Activated naive CD4-positive, alpha-beta T cell treated with anti-CD3 and anti-CD28 coated beads, Interleukin-2, amount 10 ng/mL, durations not matched to agents 7 days and 5 days (primary cell): ENCODE measurements around the gene CFC1B.
"Not testable (repeated sequence)": the region's sequence is repeated elsewhere in the genome, so short reads cannot be mapped to it uniquely, and the experiment has no call there.

Source experiments
- CTCF ChIA-PET: fragments of 350-600 bp; sonication (Branson Sonifier 250); formaldehyde crosslinking; loops from one replicate; lab custom pipeline; 2021; ENCODE audit warnings: antibody characterized with exemption; lab: Charles Lee
- DNase-seq: peaks from one replicate; pipeline ENCODE4 v3.0.0-alpha.2; 2020
- H3K27ac Mint-ChIP-seq: one replicate; pipeline ENCODE4 v1.8.0; 2021; ENCODE audit warnings: mild to moderate bottlenecking, moderate library complexity, mixed read lengths
- H3K27me3 Mint-ChIP-seq: one replicate; pipeline ENCODE4 v1.8.0; 2021; ENCODE audit warnings: mild to moderate bottlenecking, mixed read lengths
- H3K36me3 Mint-ChIP-seq: one replicate; pipeline ENCODE4 v1.8.0; 2021; ENCODE audit warnings: mixed read lengths
- H3K4me1 Mint-ChIP-seq: one replicate; pipeline ENCODE4 v1.8.0; 2021; ENCODE audit warnings: mixed read lengths
- H3K4me3 Mint-ChIP-seq: one replicate; pipeline ENCODE4 v1.8.0; 2021; ENCODE audit warnings: mild to moderate bottlenecking, moderate library complexity, mixed read lengths
- H3K9me3 Mint-ChIP-seq: one replicate; pipeline ENCODE4 v1.8.0; 2021; ENCODE audit warnings: mixed read lengths

The CFC1B gene

GRCh38 chr2:130520992-130521391 is at the start of gene CFC1B:
Gene CFC1B (plus strand): TSS chr2:130521222. CDS start chr2:130521485, 263 bp downstream.
- CTCF ChIA-PET, H3K27me3 Mint-ChIP-seq, DNase-seq, H3K9me3 Mint-ChIP-seq, H3K4me3 Mint-ChIP-seq, H3K4me1 Mint-ChIP-seq, H3K27ac Mint-ChIP-seq, H3K36me3 Mint-ChIP-seq: not testable (repeated sequence)

- H3K27me3 Mint-ChIP-seq, H3K4me3 Mint-ChIP-seq, H3K36me3 Mint-ChIP-seq, H3K9me3 Mint-ChIP-seq, H3K4me1 Mint-ChIP-seq, DNase-seq, H3K27ac Mint-ChIP-seq, CTCF ChIA-PET: not testable (repeated sequence)
These were observed 29.9 kb upstream of the CFC1B start for GRCh38 chr2:130491073-130491472.

GRCh38 chr2:130509228-130509627 is 11.8 kb upstream of the CFC1B start, which contains the start of gene POTEI:
Gene POTEI (minus strand): TSS chr2:130509328. CDS start chr2:130509235, 93 bp downstream.
- DNase-seq, H3K9me3 Mint-ChIP-seq, CTCF ChIA-PET: not testable (repeated sequence)

GRCh38 chr2:130510807-130511746 is 9.9 kb upstream of the CFC1B start:
- DNase-seq, H3K9me3 Mint-ChIP-seq, H3K36me3 Mint-ChIP-seq, CTCF ChIA-PET, H3K4me1 Mint-ChIP-seq, H3K27ac Mint-ChIP-seq, H3K27me3 Mint-ChIP-seq, H3K4me3 Mint-ChIP-seq: not testable (repeated sequence)

More at GRCh38 chr2:130509228-130509627, 11.8 kb upstream of the CFC1B start, which contains the start of gene POTEI:
- H3K36me3 Mint-ChIP-seq, H3K4me1 Mint-ChIP-seq, H3K4me3 Mint-ChIP-seq, H3K27ac Mint-ChIP-seq, H3K27me3 Mint-ChIP-seq: not testable (repeated sequence)

DNA sequence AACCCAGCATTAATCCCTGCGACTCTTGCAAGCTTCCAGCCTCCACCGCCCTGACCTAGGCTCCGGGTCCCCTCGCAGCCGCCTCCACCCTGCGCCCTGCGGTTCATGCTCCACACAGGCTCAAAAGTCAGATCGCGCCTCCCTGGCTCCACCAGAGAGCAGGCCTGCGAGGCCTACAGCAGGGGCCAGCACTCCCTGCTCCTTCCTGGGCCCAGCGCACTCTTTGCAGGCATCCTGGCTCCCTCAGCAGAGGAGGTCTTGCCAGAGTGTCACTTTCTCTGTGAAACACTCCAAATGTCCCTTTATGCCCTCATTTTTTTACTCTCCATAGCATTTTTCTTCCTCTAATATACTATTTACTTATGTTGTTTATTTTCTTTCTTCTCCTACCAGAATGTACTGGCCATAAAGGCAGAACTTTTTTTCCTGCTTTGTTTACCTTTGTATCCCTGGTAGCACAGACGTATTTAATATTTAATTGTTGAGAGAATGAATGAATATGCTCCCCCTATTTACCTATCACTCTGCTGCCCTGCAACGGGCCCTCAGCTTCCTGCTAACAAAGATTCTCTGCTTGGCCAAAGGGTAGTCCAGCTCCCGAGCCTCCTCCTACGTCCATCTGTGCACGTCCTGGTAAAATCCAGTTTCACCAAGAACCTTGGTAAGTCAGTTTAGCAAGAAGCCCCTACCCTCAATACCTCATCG is 9.1 kb upstream of the CFC1B start:
- H3K4me3 Mint-ChIP-seq, H3K27ac Mint-ChIP-seq, H3K4me1 Mint-ChIP-seq, H3K36me3 Mint-ChIP-seq, CTCF ChIA-PET, H3K27me3 Mint-ChIP-seq, H3K9me3 Mint-ChIP-seq, DNase-seq: not testable (repeated sequence)

DNA sequence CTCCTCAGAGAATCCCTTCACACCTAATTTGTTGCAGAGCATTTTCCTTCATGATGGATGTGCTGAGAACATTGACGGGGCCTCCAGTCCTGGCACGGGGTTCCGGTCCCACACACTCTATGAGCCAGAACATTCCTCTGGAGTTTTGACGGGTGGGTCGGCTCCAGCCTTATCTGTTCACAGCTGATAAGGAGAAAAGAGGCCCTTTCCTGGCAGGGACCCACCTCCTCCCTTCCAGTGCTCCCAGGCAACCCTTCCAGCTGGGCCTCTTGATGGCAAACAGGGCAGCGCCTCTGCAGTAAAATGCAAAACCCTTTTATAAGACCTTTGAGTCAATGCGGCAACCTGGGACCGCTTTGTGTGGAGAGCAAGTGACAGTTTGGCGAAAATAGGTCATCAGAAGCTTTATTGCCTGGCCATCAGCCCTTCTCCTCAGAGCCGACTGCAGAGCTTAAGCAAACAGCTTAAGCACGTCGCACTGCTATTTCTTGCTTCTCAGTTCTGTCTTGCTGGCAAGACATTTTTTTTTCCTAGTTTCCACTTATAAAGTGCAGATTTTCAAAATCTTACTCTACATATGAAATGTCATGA is 2.4 kb upstream of the CFC1B start:
- CTCF ChIA-PET, DNase-seq, H3K4me1 Mint-ChIP-seq, H3K9me3 Mint-ChIP-seq, H3K27me3 Mint-ChIP-seq, H3K27ac Mint-ChIP-seq, H3K4me3 Mint-ChIP-seq, H3K36me3 Mint-ChIP-seq: not testable (repeated sequence)

DNA sequence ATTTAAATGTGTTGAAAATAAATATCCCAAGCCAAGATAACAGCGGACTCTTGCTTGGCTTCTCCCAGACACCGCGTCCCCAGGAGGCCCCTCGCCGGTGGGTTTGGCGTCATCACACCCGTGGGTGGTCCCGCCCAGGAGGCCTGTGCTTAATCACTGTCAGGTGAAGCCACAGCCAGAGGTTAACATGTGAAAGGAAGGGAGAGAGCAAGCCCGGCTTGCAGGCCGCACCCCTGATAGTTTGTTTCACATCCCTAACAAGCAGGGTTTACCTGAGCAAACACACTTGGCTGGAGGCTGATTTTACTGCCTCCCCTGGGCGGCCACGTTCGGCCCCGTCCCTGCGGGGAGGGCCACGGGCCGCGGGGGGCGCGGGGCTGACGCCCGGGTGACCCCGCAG is 1.4 kb downstream of the CFC1B start:
- DNase-seq, H3K36me3 Mint-ChIP-seq, H3K4me1 Mint-ChIP-seq, H3K9me3 Mint-ChIP-seq, H3K4me3 Mint-ChIP-seq, H3K27ac Mint-ChIP-seq, H3K27me3 Mint-ChIP-seq, CTCF ChIA-PET: not testable (repeated sequence)

GRCh38 chr2:130527365-130527967 is 6.4 kb downstream of the CFC1B start:
- DNase-seq, H3K9me3 Mint-ChIP-seq, H3K27me3 Mint-ChIP-seq, H3K4me3 Mint-ChIP-seq, H3K4me1 Mint-ChIP-seq, CTCF ChIA-PET, H3K36me3 Mint-ChIP-seq, H3K27ac Mint-ChIP-seq: not testable (repeated sequence)

- H3K4me1 Mint-ChIP-seq, DNase-seq, H3K9me3 Mint-ChIP-seq, H3K27ac Mint-ChIP-seq, H3K36me3 Mint-ChIP-seq, H3K27me3 Mint-ChIP-seq, H3K4me3 Mint-ChIP-seq, CTCF ChIA-PET: not testable (repeated sequence)
These were observed 8.5 kb downstream of the CFC1B start for GRCh38 chr2:130529545-130529944.

DNA sequence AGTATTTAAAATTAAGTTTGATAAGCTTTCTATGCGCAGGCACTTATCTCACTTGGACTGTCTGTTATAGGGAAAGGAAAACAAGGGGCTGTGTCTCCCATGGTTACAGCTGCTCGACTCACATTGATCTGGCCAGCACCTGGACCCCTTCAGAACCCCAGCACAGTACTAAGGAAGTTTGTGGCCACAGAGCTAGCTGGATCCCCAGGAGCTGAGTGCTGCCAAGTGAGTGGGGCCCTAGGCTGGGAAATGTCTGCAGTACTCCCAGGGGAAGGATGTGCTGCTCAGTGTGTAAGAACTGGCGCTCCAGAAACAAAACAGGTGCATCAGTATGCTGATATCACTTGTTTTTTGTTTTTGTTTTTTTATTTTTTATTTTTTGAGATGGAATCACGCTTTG is 9.2 kb downstream of the CFC1B start:
- H3K27ac Mint-ChIP-seq, DNase-seq, CTCF ChIA-PET, H3K36me3 Mint-ChIP-seq, H3K9me3 Mint-ChIP-seq, H3K4me3 Mint-ChIP-seq, H3K4me1 Mint-ChIP-seq, H3K27me3 Mint-ChIP-seq: not testable (repeated sequence)

- H3K4me1 Mint-ChIP-seq, H3K36me3 Mint-ChIP-seq, H3K4me3 Mint-ChIP-seq, DNase-seq, H3K9me3 Mint-ChIP-seq, CTCF ChIA-PET, H3K27ac Mint-ChIP-seq, H3K27me3 Mint-ChIP-seq: not testable (repeated sequence)
These were observed 10.2 kb downstream of the CFC1B start for GRCh38 chr2:130531225-130531624.

DNA sequence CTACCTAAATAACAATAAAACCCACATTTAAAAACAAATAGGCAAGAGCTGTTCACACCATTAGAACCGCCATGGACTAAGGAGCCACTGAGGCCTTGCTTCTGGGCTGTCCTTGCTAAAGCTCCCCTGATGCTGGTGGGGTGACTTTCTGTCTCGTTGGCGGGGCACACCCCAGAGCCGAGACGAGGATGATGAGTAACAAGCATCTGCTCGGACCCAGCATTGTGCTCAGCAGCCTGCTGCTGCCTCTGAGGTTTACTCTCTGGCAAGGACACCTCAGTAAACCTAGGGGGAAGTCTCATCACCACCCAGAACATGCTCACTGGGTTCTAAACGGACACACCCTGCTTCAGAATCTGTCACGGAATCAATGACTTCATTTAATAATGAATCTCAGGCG is 10.7 kb downstream of the CFC1B start:
- H3K4me3 Mint-ChIP-seq, H3K27me3 Mint-ChIP-seq, H3K4me1 Mint-ChIP-seq, H3K36me3 Mint-ChIP-seq, CTCF ChIA-PET, H3K9me3 Mint-ChIP-seq, H3K27ac Mint-ChIP-seq, DNase-seq: not testable (repeated sequence)

- DNase-seq, CTCF ChIA-PET, H3K9me3 Mint-ChIP-seq: not testable (repeated sequence)
These were observed 15.6 kb downstream of the CFC1B start for GRCh38 chr2:130536654-130537053.

DNA sequence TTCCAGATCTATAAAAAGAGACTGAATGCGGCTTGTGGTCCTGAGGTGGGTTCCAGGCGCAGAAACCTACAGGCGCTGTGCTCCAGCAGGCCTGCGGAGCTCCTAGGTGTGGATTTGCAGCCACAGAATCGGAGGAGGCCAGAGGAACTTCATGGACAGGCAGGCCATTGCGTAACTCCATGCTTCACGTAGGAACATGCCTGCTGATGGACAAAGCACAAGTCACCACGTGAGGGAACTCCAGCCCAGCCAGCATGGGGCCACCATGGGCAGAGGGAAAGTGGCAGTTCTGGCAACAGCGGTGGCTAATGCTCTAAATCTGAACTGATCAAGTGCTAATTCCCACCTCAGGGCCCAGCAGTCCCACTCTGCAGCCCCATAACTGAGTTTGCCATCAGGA is 17.2 kb downstream of the CFC1B start:
- H3K27ac Mint-ChIP-seq, H3K4me3 Mint-ChIP-seq, CTCF ChIA-PET, DNase-seq, H3K27me3 Mint-ChIP-seq, H3K36me3 Mint-ChIP-seq, H3K9me3 Mint-ChIP-seq, H3K4me1 Mint-ChIP-seq: not testable (repeated sequence)

More at GRCh38 chr2:130536654-130537053, 15.6 kb downstream of the CFC1B start:
- H3K4me1 Mint-ChIP-seq, H3K27me3 Mint-ChIP-seq, H3K27ac Mint-ChIP-seq, H3K4me3 Mint-ChIP-seq, H3K36me3 Mint-ChIP-seq: not testable (repeated sequence)
